Spleen (tissue), 11 donors: ENCODE data around the gene MRAP. TPM values are rescaled to one million over a fixed set of nuclear protein-coding genes. Genes with fewer than 3 reads are reported as not detected.

ENCODE experiments used
- DNase-seq: peaks from one replicate; pipeline ENCODE4 v3.0.0-alpha.2; 2020
- H3K27ac ChIP-seq, 8 donors: fragments of 200-600 bp; sonication (generic) in 7 of 8; 1 replicate in 4 of 8; 2 replicates in 4 of 8; pipeline versions ENCODE4 v1.5.0 to v1.8.0; 2016 to 2021; ENCODE audit warnings: inconsistent platforms in 4 of 8, mild to moderate bottlenecking in 4 of 8, moderate library complexity in 1 of 8
- H3K27me3 ChIP-seq, 7 donors: fragments of 200-600 bp; sonication (generic) in 6 of 7; replicated peaks in 1 of 7; 1 replicate in 4 of 7; 2 replicates in 3 of 7; pipeline versions ENCODE4 v1.5.0 to v1.8.0; 2016 to 2021; ENCODE audit warnings: inconsistent platforms in 3 of 7, mild to moderate bottlenecking in 1 of 7
- H3K36me3 ChIP-seq, 6 donors: fragments of 200-600 bp; sonication (generic) in 5 of 6; 1 replicate in 4 of 6; 2 replicates in 2 of 6; pipeline versions ENCODE4 v1.5.0 to v1.8.0; 2016 to 2021; ENCODE audit warnings: inconsistent platforms in 2 of 6
- H3K4me1 ChIP-seq, 6 donors: fragments of 200-600 bp; sonication (generic) in 5 of 6; 1 replicate in 3 of 6; 2 replicates in 3 of 6; pipeline versions ENCODE4 v1.5.0 to v1.8.0; 2016 to 2021; ENCODE audit warnings: inconsistent platforms in 3 of 6
- H3K4me3 ChIP-seq, 8 donors: fragments of 200-600 bp; sonication (generic) in 7 of 8; 1 replicate in 4 of 8; 2 replicates in 4 of 8; pipeline versions ENCODE4 v1.5.0 to v1.8.0; 2016 to 2021; ENCODE audit warnings: inconsistent platforms in 4 of 8, mild to moderate bottlenecking in 4 of 8, moderate library complexity in 2 of 8
- H3K9me3 ChIP-seq, 8 donors: fragments of 200-600 bp; sonication (generic) in 7 of 8; 1 replicate in 4 of 8; 2 replicates in 4 of 8; pipeline versions ENCODE4 v1.5.0 to v1.8.0; 2016 to 2021; ENCODE audit warnings: inconsistent platforms in 4 of 8
- POLR2A ChIP-seq, 3 donors: fragments of 450-650 bp; IDR thresholded peaks; one replicate each; pipeline ENCODE4 v1.5.1; 2017; ENCODE audit warnings: antibody characterized with exemption in 3 of 3, mild to moderate bottlenecking in 1 of 3
- POLR2AphosphoS5 ChIP-seq, 3 donors: sonication (generic); formaldehyde crosslinking; IDR thresholded peaks; one replicate each; pipeline ENCODE4 v1.5.1; 2017; ENCODE audit warnings: antibody characterized with exemption in 3 of 3
- whole genome bisulfite sequencing, 5 donors: extraction: QIAGEN DNeasy Blood & Tissue Kit in 3 of 5; methylation state at CpG; one replicate each; pipeline versions ENCODE4 v1.1.5 to v1.1.7; 2013 to 2018; 5-methylcytosine and 5-hydroxymethylcytosine counted together
- intact Hi-C: fragments of 100-400 bp; cut with DNase I; formaldehyde crosslinking; loops from one replicate; pipeline ENCODE4 v1.15.0; 2023; ENCODE audit warnings: low total_unique reads
- polyA plus RNA-seq, 3 donors: library from polyadenylated mRNA; stranded (reverse); fragments of 200-250 nt; gene quantifications; one replicate each; pipeline ENCODE4 v1.2.1, GENCODE V29; 2013
- total RNA-seq, 7 donors: library from RNA; depleted of rRNA in 3 of 7; stranded (reverse); fragments of >200 nt in 3 of 7; fragmentation: NEBNext Ultra II Directional in 4 of 7; extraction: Animal tissue kit (Norgen Biotek cat#: 25700) in 4 of 7; gene quantifications; one replicate each; pipeline versions ENCODE4 v1.1.0 to v1.2.1, GENCODE V29; 2016 to 2021
- TF ChIP-seq, protein P1 (sequence below), 11 experiments: fragments of 200-600 bp in 7 of 11; fragments of 450-650 bp in 4 of 11; sonication (generic) in 4 of 11; IDR thresholded peaks in 8 of 11; conservative IDR thresholded peaks in 3 of 11; 1 replicate in 7 of 11; 2 replicates in 4 of 11; pipeline versions ENCODE4 v1.4.0 to v1.8.0; 2016 to 2021; ENCODE audit warnings: antibody characterized with exemption in 11 of 11, inconsistent platforms in 4 of 11, mild to moderate bottlenecking in 1 of 11
- donor health status: healthy with polysubstance abuse.
- donor health status: DM: no; HTN: no; CAD: no; lungs with moderate emphysema.
- donor health status: DM: no; HTN: no; CAD: no.
- donor health status: Bipolar disorder and iron deficiency.
- donor health status: healthy.
- donor health status: DM: no; HTN: no; CAD: no.
- donor health status: DM: yes; HTN: yes; CAD: no.

The MRAP gene
- total and polyA plus RNA-seq, 10 donors: 0.09 TPM; not detected in 9

DNA sequence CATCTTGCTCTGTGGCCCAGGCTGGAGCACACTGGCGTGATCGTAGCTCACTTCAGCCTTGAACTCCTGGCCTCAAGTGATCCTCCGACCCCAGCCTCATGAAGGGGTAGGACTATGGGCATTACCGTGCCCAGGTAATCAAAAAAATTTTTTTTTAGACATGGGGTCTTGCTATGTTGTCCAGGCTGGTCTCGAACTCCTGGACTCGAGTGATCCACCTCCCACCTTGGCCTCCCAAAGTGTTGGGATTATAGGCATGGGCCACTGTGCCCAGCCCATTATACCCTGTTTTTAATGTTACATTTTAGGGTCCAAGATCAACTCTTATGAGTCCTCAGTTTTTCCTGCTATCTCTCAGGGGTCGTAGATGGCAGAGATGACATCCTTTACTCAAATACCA lies 6.3 kb downstream of the MRAP start:
- Histone ChIP-seq H3K9me3 (no peaks in the 10 kb centered on the region), H3K27me3 (no peaks in the 10 kb centered on the region), H3K27ac (no peak overlapping the region), H3K4me3 (no peak overlapping the region), H3K4me1 (no peaks in the 10 kb centered on the region), H3K36me3 (peaks cover 0 to 42% (median 2%) of the 10 kb centered on the region in 6 donors)
- intact Hi-C loops: no loop called here
- 92 to 98% (median 96%) methylated on average over 7 of the region's 7 CpGs for WGBS, 5 donors
- no peak for TF ChIP-seq POLR2AphosphoS5 (IDR thresholded peaks at IDR 0.05)
- TF ChIP-seq, protein P1, sequence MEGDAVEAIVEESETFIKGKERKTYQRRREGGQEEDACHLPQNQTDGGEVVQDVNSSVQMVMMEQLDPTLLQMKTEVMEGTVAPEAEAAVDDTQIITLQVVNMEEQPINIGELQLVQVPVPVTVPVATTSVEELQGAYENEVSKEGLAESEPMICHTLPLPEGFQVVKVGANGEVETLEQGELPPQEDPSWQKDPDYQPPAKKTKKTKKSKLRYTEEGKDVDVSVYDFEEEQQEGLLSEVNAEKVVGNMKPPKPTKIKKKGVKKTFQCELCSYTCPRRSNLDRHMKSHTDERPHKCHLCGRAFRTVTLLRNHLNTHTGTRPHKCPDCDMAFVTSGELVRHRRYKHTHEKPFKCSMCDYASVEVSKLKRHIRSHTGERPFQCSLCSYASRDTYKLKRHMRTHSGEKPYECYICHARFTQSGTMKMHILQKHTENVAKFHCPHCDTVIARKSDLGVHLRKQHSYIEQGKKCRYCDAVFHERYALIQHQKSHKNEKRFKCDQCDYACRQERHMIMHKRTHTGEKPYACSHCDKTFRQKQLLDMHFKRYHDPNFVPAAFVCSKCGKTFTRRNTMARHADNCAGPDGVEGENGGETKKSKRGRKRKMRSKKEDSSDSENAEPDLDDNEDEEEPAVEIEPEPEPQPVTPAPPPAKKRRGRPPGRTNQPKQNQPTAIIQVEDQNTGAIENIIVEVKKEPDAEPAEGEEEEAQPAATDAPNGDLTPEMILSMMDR (IDR thresholded peaks at IDR 0.05 in 8 of 11, conservative IDR thresholded peaks at IDR 0.05 in 3 of 11): no peak
- no peak for TF ChIP-seq POLR2A (IDR thresholded peaks at IDR 0.05)
- no peak for DNase-seq

DNA sequence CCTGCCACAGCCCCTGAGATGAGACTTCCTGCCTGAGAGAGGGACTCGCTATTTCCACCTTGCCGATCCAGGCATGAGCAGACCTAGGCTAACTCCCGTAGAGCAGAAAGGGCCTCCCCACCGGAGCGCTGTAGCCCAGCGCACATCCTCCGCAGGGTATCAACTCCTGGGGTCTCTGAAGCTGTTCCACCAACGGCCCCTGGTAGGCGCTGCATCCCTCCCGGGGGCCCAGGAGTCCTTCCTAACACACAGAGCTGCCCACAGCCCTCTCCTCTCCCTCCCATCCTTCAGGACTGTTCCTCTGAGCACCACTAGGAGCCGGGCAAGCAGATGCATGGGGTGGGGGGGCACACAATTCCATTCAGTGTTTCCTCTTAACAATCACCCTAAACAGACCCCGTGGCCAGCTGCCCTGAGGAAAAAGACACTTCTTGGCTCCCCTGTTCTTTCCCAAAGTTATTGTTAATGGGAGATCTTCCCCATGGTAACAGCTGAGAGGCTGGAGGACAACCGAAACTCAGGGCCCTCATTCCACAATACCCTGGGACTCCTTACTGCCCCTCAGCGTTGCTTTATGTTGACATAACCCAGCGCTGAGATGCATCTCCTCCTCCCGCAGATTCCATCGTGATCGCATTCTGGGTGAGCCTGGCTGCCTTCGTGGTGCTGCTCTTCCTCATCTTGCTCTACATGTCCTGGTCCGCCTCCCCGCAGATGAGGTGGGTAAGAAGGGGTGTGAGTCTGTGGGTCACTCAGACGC lies 7.5 kb downstream of the MRAP start:
- TF ChIP-seq POLR2A (IDR thresholded peaks at IDR 0.05): no peak
- no peak for TF ChIP-seq POLR2AphosphoS5 (IDR thresholded peaks at IDR 0.05)
- TF ChIP-seq, protein P1 (IDR thresholded peaks at IDR 0.05 in 8 of 11, conservative IDR thresholded peaks at IDR 0.05 in 3 of 11): no peak
- Histone ChIP-seq H3K36me3 (peaks cover 0 to 46% (median 2%) of the 10 kb centered on the region in 6 donors), H3K27me3 (no peaks in the 10 kb centered on the region), H3K27ac (no peak overlapping the region), H3K4me1 (no peaks in the 10 kb centered on the region), H3K9me3 (no peaks in the 10 kb centered on the region), H3K4me3 (no peak overlapping the region)
- WGBS, 5 donors: 66 to 79% (median 73%) methylated on average over 21 to 22 of the region's 22 CpGs
- intact Hi-C loops: no loop called here
- DNase-seq: no peak

DNA sequence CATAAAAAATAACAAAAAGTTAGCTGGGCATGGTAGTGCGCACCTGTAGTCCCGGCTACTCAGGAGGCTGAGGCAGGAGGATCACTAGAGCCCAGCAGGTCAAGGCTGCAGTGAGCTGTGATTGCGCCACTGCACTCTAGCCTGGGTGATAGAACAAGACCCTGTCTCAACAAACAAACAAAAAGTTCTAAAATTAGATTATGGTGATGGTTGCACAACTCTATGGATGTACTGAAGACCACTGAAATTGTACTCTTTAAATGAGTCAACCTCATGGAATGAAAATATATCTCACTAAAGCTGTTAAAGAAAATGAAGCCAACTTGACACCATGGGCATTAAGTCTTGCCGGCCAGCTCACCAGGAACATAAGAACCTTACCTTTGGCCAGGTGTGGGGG lies 9.1 kb downstream of the MRAP start:
- Histone ChIP-seq H3K27me3 (no peaks in the 10 kb centered on the region), H3K4me3 (no peak overlapping the region), H3K4me1 (no peaks in the 10 kb centered on the region), H3K27ac (no peak overlapping the region), H3K36me3 (peaks cover 0 to 56% (median 10%) of the 10 kb centered on the region in 6 donors), H3K9me3 (no peaks in the 10 kb centered on the region)
- WGBS, 5 donors: 94 to 100% (median 96%) methylated on average over 4 of the region's 4 CpGs
- DNase-seq: no peak
- TF ChIP-seq POLR2AphosphoS5 (IDR thresholded peaks at IDR 0.05) (no peak), POLR2A (IDR thresholded peaks at IDR 0.05) (no peak)
- TF ChIP-seq, protein P1 (IDR thresholded peaks at IDR 0.05 in 8 of 11, conservative IDR thresholded peaks at IDR 0.05 in 3 of 11): no peak
- intact Hi-C loops: no loop called here

DNA sequence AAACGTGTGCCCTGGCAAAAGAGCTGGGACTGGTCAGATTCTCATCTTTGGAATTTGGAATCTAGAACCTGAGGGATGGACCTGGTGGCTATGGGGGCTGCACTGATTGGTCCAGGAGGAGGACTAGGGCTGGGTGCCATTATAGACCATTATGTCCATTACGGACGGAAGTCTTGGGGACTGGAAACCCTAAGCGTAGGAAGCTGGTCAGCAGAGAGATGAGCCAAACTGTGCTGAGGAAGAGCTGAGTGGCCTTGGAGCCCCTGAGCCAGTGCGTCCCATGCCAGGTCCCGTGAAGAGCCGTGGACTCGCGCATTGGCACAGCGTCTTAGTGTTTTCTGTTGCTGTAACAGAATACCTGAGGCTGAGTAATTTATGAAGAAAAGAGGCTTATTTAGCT lies 10.0 kb downstream of the MRAP start:
- intact Hi-C loops: no loop called here
- TF ChIP-seq POLR2AphosphoS5 (IDR thresholded peaks at IDR 0.05): no peak
- 89 to 99% (median 95%) methylated on average over 10 of the region's 10 CpGs for WGBS, 5 donors
- no peaks in the 10 kb centered on the region for H3K27me3 ChIP-seq
- no peak overlapping the region for H3K27ac ChIP-seq
- H3K9me3 ChIP-seq: no peaks in the 10 kb centered on the region
- H3K4me3 ChIP-seq: no peak overlapping the region
- H3K4me1 ChIP-seq: no peaks in the 10 kb centered on the region
- no peak for DNase-seq
- peaks cover 0 to 66% (median 10%) of the 10 kb centered on the region in 6 donors for H3K36me3 ChIP-seq
